Measurements from ENCODE around the gene MORN4.

MORN4 gene

DNA sequence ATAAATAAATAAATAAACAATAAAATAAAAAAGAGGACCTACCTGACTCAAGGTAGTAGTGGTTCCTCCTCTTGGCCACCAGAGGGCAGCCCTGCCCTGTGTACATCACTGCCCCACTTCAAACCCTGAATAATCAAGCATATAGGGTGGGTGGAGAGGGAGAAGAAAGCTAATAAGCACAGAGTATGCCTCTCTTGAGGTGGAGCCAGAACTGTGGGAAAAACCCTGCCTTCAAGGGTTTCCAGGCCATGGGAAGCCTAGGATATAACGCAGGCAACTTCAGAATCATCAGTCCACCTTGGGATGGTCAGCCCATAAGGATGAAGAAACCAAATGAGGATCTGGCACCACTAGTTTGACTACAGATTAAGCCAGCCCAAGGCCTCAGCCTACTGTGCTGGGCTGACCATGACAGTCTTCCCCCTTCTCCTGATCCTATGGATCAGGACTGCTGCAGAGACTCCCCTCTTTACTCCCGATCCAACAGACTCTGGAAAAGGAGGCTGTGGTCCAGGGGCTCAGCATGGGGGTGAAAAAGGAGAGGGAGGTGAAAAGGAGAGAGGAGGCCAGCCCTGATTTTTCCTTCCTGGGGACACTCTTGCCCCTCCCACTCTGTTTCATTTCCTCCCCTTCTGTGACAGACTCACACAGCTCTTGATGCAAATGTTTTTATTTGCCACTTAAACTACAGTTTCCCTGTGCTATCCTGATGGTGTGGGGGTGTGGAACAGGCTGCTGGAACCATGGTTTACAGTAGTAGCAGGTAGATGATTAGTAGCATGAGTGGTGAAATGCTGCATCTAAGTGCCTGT, 43.7 kb upstream of the MORN4 start:
- Histone ChIP-seq H3K27ac (no peak overlapping the region), H3K4me3 (IDR thresholded peaks at IDR 0.05; ENCODE audit: insufficient read depth, low read depth, low read length) (no peak overlapping the region), H3K79me2 (ENCODE audit: insufficient read depth, low read depth) (no peaks in the 10 kb centered on the region), H3K4me2 (no peak overlapping the region), H2AFZ (ENCODE audit: low read depth) (no peak overlapping the region), H3K36me3 (ENCODE audit: insufficient read depth) (no peaks in the 10 kb centered on the region), H3K9ac (no peak overlapping the region), H4K20me1 (ENCODE audit: insufficient read depth) (no peaks in the 10 kb centered on the region), H3K4me1 (ENCODE audit: low read depth, poor library complexity, severe bottlenecking) (peaks cover 7% of the 10 kb centered on the region), H3K27me3 (ENCODE audit: insufficient read depth, low read depth) (no peaks in the 10 kb centered on the region)
- TF ChIP-seq, protein P1, sequence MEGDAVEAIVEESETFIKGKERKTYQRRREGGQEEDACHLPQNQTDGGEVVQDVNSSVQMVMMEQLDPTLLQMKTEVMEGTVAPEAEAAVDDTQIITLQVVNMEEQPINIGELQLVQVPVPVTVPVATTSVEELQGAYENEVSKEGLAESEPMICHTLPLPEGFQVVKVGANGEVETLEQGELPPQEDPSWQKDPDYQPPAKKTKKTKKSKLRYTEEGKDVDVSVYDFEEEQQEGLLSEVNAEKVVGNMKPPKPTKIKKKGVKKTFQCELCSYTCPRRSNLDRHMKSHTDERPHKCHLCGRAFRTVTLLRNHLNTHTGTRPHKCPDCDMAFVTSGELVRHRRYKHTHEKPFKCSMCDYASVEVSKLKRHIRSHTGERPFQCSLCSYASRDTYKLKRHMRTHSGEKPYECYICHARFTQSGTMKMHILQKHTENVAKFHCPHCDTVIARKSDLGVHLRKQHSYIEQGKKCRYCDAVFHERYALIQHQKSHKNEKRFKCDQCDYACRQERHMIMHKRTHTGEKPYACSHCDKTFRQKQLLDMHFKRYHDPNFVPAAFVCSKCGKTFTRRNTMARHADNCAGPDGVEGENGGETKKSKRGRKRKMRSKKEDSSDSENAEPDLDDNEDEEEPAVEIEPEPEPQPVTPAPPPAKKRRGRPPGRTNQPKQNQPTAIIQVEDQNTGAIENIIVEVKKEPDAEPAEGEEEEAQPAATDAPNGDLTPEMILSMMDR (conservative IDR thresholded peaks at IDR 0.05; ENCODE audit: low read depth, low read length) = peak; percentile 81

- H3K27ac ChIP-seq = no peak overlapping the region
- H3K4me3 ChIP-seq (IDR thresholded peaks at IDR 0.05; ENCODE audit: insufficient read depth, low read depth, low read length) = no peak overlapping the region
- peaks cover 7% of the 10 kb centered on the region for H3K4me1 ChIP-seq (ENCODE audit: low read depth, poor library complexity, severe bottlenecking)
- H3K36me3 ChIP-seq (ENCODE audit: insufficient read depth) = no peaks in the 10 kb centered on the region
- TF ChIP-seq, protein P1 (conservative IDR thresholded peaks at IDR 0.05; ENCODE audit: low read depth, low read length) = no peak
- H4K20me1 ChIP-seq (ENCODE audit: insufficient read depth) = no peaks in the 10 kb centered on the region
- H3K79me2 ChIP-seq (ENCODE audit: insufficient read depth, low read depth) = no peaks in the 10 kb centered on the region
- no peak overlapping the region for H3K4me2 ChIP-seq
- no peaks in the 10 kb centered on the region for H3K27me3 ChIP-seq (ENCODE audit: insufficient read depth, low read depth)
- H3K9ac ChIP-seq = no peak overlapping the region
- no peak overlapping the region for H2AFZ ChIP-seq (ENCODE audit: low read depth)
Measured at GRCh38 chr10:97675222-97675621, 41.9 kb upstream of the MORN4 start.

DNA sequence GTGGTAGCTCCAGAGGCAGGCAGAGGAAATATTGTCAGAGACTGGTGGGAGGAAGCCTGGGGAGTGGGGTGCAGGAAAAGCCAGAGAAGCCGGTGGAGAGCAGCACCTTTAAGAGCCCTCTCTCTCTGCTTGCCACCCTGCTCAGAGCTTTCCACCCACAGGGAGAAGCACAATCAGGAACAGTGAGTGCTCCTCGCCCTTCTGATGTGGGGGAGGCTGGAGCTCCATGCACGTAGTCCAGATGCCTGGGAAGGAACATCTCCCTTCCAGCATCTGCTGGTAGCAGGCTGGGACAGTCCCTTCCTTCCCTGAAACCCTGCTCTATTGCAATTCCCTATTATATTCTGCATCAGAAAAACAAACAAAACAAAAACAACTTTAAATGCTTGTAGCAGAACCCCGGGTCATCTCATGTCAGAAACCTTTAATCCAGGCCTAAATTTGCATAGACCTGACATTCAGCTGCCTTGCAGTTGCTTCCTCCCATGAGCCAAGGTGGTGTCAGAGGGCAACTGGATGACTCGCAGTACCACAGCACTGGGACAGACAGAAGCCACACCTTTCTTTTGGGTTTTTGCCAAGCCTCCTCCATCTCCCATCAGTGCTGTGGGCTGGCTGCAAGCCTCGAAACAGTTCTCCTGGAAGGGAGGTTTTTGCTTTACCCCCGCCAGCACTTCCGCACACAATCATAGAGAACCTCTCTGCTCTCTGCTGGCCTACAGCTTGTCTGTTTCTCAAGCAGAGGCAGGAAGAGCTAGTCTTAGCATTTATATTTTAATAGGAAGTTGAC, 40.6 kb upstream of the MORN4 start:
- Histone ChIP-seq H3K79me2 (ENCODE audit: insufficient read depth, low read depth) (no peaks in the 10 kb centered on the region), H3K27ac (no peak overlapping the region), H3K4me2 (no peak overlapping the region), H3K27me3 (ENCODE audit: insufficient read depth, low read depth) (no peaks in the 10 kb centered on the region), H3K4me3 (IDR thresholded peaks at IDR 0.05; ENCODE audit: insufficient read depth, low read depth, low read length) (no peak overlapping the region), H4K20me1 (ENCODE audit: insufficient read depth) (no peaks in the 10 kb centered on the region), H3K4me1 (ENCODE audit: low read depth, poor library complexity, severe bottlenecking) (peaks cover 7% of the 10 kb centered on the region), H3K9ac (no peak overlapping the region), H3K36me3 (ENCODE audit: insufficient read depth) (no peaks in the 10 kb centered on the region), H2AFZ (ENCODE audit: low read depth) (no peak overlapping the region)
- TF ChIP-seq, protein P1 (conservative IDR thresholded peaks at IDR 0.05; ENCODE audit: low read depth, low read length) = no peak

- no peaks in the 10 kb centered on the region for H4K20me1 ChIP-seq (ENCODE audit: insufficient read depth)
- no peaks in the 10 kb centered on the region for H3K27me3 ChIP-seq (ENCODE audit: insufficient read depth, low read depth)
- H3K27ac ChIP-seq = no peak overlapping the region
- no peaks in the 10 kb centered on the region for H3K36me3 ChIP-seq (ENCODE audit: insufficient read depth)
- H3K4me1 ChIP-seq (ENCODE audit: low read depth, poor library complexity, severe bottlenecking) = no peaks in the 10 kb centered on the region
- no peak overlapping the region for H3K9ac ChIP-seq
- TF ChIP-seq, protein P1 (conservative IDR thresholded peaks at IDR 0.05; ENCODE audit: low read depth, low read length) = no peak
- no peaks in the 10 kb centered on the region for H3K79me2 ChIP-seq (ENCODE audit: insufficient read depth, low read depth)
- no peak overlapping the region for H2AFZ ChIP-seq (ENCODE audit: low read depth)
- no peak overlapping the region for H3K4me2 ChIP-seq
- H3K4me3 ChIP-seq (IDR thresholded peaks at IDR 0.05; ENCODE audit: insufficient read depth, low read depth, low read length) = no peak overlapping the region
Measured at GRCh38 chr10:97669571-97669970, 36.3 kb upstream of the MORN4 start.

All from KMS-11 (cell line).